Measurements from ENCODE around the gene EP400.
"Not testable (repeated sequence)": the region's sequence is repeated elsewhere in the genome, so short reads cannot be mapped to it uniquely, and the experiment has no call there.

EP400 gene

GRCh38 chr12:131959641-131960589, 10.2 kb downstream of the EP400 start:
- Histone ChIP-seq H3K23ac (ENCODE audit: low read depth, low read length, poor library complexity) (peak overlapping the region; percentile 43), H3K9ac (ENCODE audit: low read depth, low read length, poor library complexity) (no peak overlapping the region), H2BK15ac (ENCODE audit: low read length) (no peak overlapping the region), H3K4me3 (ENCODE audit: low read length in 2 of 2) (no peak overlapping the region), H2BK12ac (ENCODE audit: low read length) (no peak overlapping the region), H3K36me3 (replicated peaks in 1 of 2; ENCODE audit: control insufficient read depth in 2 of 2, insufficient read depth in 2 of 2, low read length in 2 of 2) (peaks cover 7 to 56% of the 10 kb centered on the region in 2 donors), H3K27ac (replicated peaks; ENCODE audit: low read length) (no peak overlapping the region), H4K91ac (ENCODE audit: low read depth, low read length, poor library complexity) (no peak overlapping the region), H3K18ac (ENCODE audit: low read length) (no peak overlapping the region), H2AK5ac (ENCODE audit: low read depth, low read length) (no peak overlapping the region), H3K4ac (ENCODE audit: low read length) (no peak overlapping the region), H2BK5ac (ENCODE audit: low read length) (no peak overlapping the region), H3K4me2 (ENCODE audit: insufficient read depth, low read length, poor library complexity, severe bottlenecking) (no peak overlapping the region), H4K8ac (ENCODE audit: low read depth, low read length) (no peak overlapping the region), H3K27me3 (ENCODE audit: control insufficient read depth in 3 of 3, insufficient read depth in 3 of 3, low read depth in 1 of 3, low read length in 3 of 3) (no peaks in the 10 kb centered on the region), H3K9me3 (replicated peaks in 1 of 2; ENCODE audit: control insufficient read depth in 2 of 2, insufficient read depth in 1 of 2, low read depth in 1 of 2, low read length in 2 of 2) (no peaks in the 10 kb centered on the region), H2BK120ac (ENCODE audit: low read depth, low read length) (no peak overlapping the region), H3K4me1 (ENCODE audit: control insufficient read depth in 2 of 2, insufficient read depth in 1 of 2, low read depth in 1 of 2, low read length in 2 of 2) (peaks cover 3% of the 10 kb centered on the region in 2 donors), H3K14ac (ENCODE audit: low read length) (no peak overlapping the region), H2AFZ (ENCODE audit: low read length) (no peak overlapping the region), H3K79me1 (ENCODE audit: low read depth, low read length) (peaks cover 7% of the 10 kb centered on the region)
- no CpG with 5 or more reads among the region's 16 CpGs for WGBS, 2 donors (ENCODE audit: extremely low coverage in 2 of 2, insufficient read length in 2 of 2, insufficient replicate concordance in 1 of 2)
- no peak for DNase-seq (ENCODE audit: low spot score)

- not testable (repeated sequence) for H3K4ac ChIP-seq (ENCODE audit: low read length); H4K8ac ChIP-seq (ENCODE audit: low read depth, low read length); H4K91ac ChIP-seq (ENCODE audit: low read depth, low read length, poor library complexity); H3K4me3 ChIP-seq (ENCODE audit: low read length in 2 of 2); H3K4me1 ChIP-seq (ENCODE audit: control insufficient read depth in 2 of 2, insufficient read depth in 1 of 2, low read depth in 1 of 2, low read length in 2 of 2); H3K18ac ChIP-seq (ENCODE audit: low read length); H2AFZ ChIP-seq (ENCODE audit: low read length); H2AK5ac ChIP-seq (ENCODE audit: low read depth, low read length); H3K9me3 ChIP-seq (replicated peaks in 1 of 2; ENCODE audit: control insufficient read depth in 2 of 2, insufficient read depth in 1 of 2, low read depth in 1 of 2, low read length in 2 of 2); H2BK120ac ChIP-seq (ENCODE audit: low read depth, low read length); DNase-seq (ENCODE audit: low spot score); H2BK15ac ChIP-seq (ENCODE audit: low read length); H3K79me1 ChIP-seq (ENCODE audit: low read depth, low read length); H3K27ac ChIP-seq (replicated peaks; ENCODE audit: low read length); H3K27me3 ChIP-seq (ENCODE audit: control insufficient read depth in 3 of 3, insufficient read depth in 3 of 3, low read depth in 1 of 3, low read length in 3 of 3); H3K9ac ChIP-seq (ENCODE audit: low read depth, low read length, poor library complexity); H3K14ac ChIP-seq (ENCODE audit: low read length); H2BK5ac ChIP-seq (ENCODE audit: low read length); H3K23ac ChIP-seq (ENCODE audit: low read depth, low read length, poor library complexity); H2BK12ac ChIP-seq (ENCODE audit: low read length); H3K4me2 ChIP-seq (ENCODE audit: insufficient read depth, low read length, poor library complexity, severe bottlenecking)
- H3K36me3 ChIP-seq (replicated peaks in 1 of 2; ENCODE audit: control insufficient read depth in 2 of 2, insufficient read depth in 2 of 2, low read length in 2 of 2): peaks cover 7 to 64% of the 10 kb centered on the region in 2 donors
- WGBS, 2 donors (ENCODE audit: extremely low coverage in 2 of 2, insufficient read length in 2 of 2, insufficient replicate concordance in 1 of 2): no CpG with 5 or more reads among the region's 30 CpGs
Measured at GRCh38 chr12:131960590-131961325, 11.0 kb downstream of the EP400 start.

- H3K23ac ChIP-seq (ENCODE audit: low read depth, low read length, poor library complexity); H3K14ac ChIP-seq (ENCODE audit: low read length); H2BK15ac ChIP-seq (ENCODE audit: low read length); H3K4ac ChIP-seq (ENCODE audit: low read length); H2BK120ac ChIP-seq (ENCODE audit: low read depth, low read length); H3K18ac ChIP-seq (ENCODE audit: low read length); H2BK5ac ChIP-seq (ENCODE audit: low read length); H3K27ac ChIP-seq (replicated peaks; ENCODE audit: low read length); H4K91ac ChIP-seq (ENCODE audit: low read depth, low read length, poor library complexity); H3K9me3 ChIP-seq (replicated peaks in 1 of 2; ENCODE audit: control insufficient read depth in 2 of 2, insufficient read depth in 1 of 2, low read depth in 1 of 2, low read length in 2 of 2); H4K8ac ChIP-seq (ENCODE audit: low read depth, low read length); H2BK12ac ChIP-seq (ENCODE audit: low read length); H3K79me1 ChIP-seq (ENCODE audit: low read depth, low read length); DNase-seq (ENCODE audit: low spot score); H3K4me1 ChIP-seq (ENCODE audit: control insufficient read depth in 2 of 2, insufficient read depth in 1 of 2, low read depth in 1 of 2, low read length in 2 of 2); H3K4me3 ChIP-seq (ENCODE audit: low read length in 2 of 2); H3K4me2 ChIP-seq (ENCODE audit: insufficient read depth, low read length, poor library complexity, severe bottlenecking); H3K27me3 ChIP-seq (ENCODE audit: control insufficient read depth in 3 of 3, insufficient read depth in 3 of 3, low read depth in 1 of 3, low read length in 3 of 3); H2AK5ac ChIP-seq (ENCODE audit: low read depth, low read length); H2AFZ ChIP-seq (ENCODE audit: low read length); H3K9ac ChIP-seq (ENCODE audit: low read depth, low read length, poor library complexity): not testable (repeated sequence)
- H3K36me3 ChIP-seq (replicated peaks in 1 of 2; ENCODE audit: control insufficient read depth in 2 of 2, insufficient read depth in 2 of 2, low read length in 2 of 2): peaks cover 7 to 64% of the 10 kb centered on the region in 2 donors
- WGBS, 2 donors (ENCODE audit: extremely low coverage in 2 of 2, insufficient read length in 2 of 2, insufficient replicate concordance in 1 of 2): no CpG with 5 or more reads among the region's 20 CpGs
Measured at GRCh38 chr12:131961328-131961727, 11.6 kb downstream of the EP400 start.

GRCh38 chr12:131962069-131962468, 12.3 kb downstream of the EP400 start:
- WGBS, 2 donors (ENCODE audit: extremely low coverage in 2 of 2, insufficient read length in 2 of 2, insufficient replicate concordance in 1 of 2): no CpG with 5 or more reads among the region's 8 CpGs
- H3K4me3 ChIP-seq (ENCODE audit: low read length in 2 of 2): no peak overlapping the region
- peaks cover 7 to 64% of the 10 kb centered on the region in 2 donors for H3K36me3 ChIP-seq (replicated peaks in 1 of 2; ENCODE audit: control insufficient read depth in 2 of 2, insufficient read depth in 2 of 2, low read length in 2 of 2)
- no peak overlapping the region for H3K23ac ChIP-seq (ENCODE audit: low read depth, low read length, poor library complexity)
- no peaks in the 10 kb centered on the region for H3K4me1 ChIP-seq (ENCODE audit: control insufficient read depth in 2 of 2, insufficient read depth in 1 of 2, low read depth in 1 of 2, low read length in 2 of 2)
- H3K4me2 ChIP-seq (ENCODE audit: insufficient read depth, low read length, poor library complexity, severe bottlenecking): no peak overlapping the region
- DNase-seq (ENCODE audit: low spot score): no peak
- H3K18ac ChIP-seq (ENCODE audit: low read length): no peak overlapping the region
- H2BK12ac ChIP-seq (ENCODE audit: low read length): no peak overlapping the region
- H3K27me3 ChIP-seq (ENCODE audit: control insufficient read depth in 3 of 3, insufficient read depth in 3 of 3, low read depth in 1 of 3, low read length in 3 of 3): no peaks in the 10 kb centered on the region
- no peak overlapping the region for H3K14ac ChIP-seq (ENCODE audit: low read length)
- no peak overlapping the region for H4K91ac ChIP-seq (ENCODE audit: low read depth, low read length, poor library complexity)
- H2BK15ac ChIP-seq (ENCODE audit: low read length): no peak overlapping the region
- no peak overlapping the region for H4K8ac ChIP-seq (ENCODE audit: low read depth, low read length)
- H2BK120ac ChIP-seq (ENCODE audit: low read depth, low read length): no peak overlapping the region
- peak overlapping the region; percentile 21 for H3K9ac ChIP-seq (ENCODE audit: low read depth, low read length, poor library complexity)
- H3K9me3 ChIP-seq (replicated peaks in 1 of 2; ENCODE audit: control insufficient read depth in 2 of 2, insufficient read depth in 1 of 2, low read depth in 1 of 2, low read length in 2 of 2): no peaks in the 10 kb centered on the region
- H3K4ac ChIP-seq (ENCODE audit: low read length): no peak overlapping the region
- H2AK5ac ChIP-seq (ENCODE audit: low read depth, low read length): no peak overlapping the region
- H2BK5ac ChIP-seq (ENCODE audit: low read length): no peak overlapping the region
- no peak overlapping the region for H3K27ac ChIP-seq (replicated peaks; ENCODE audit: low read length)
- H3K79me1 ChIP-seq (ENCODE audit: low read depth, low read length): peaks cover 9% of the 10 kb centered on the region
- no peak overlapping the region for H2AFZ ChIP-seq (ENCODE audit: low read length)
